Activated CD4-positive, CD25-positive, alpha-beta regulatory T cell treated with anti-CD3 and anti-CD28 coated beads, Interleukin-2, amount 50 U/mL, for 24 hours (primary cell): ENCODE data around the gene CHTOP.
"Not testable (repeated sequence)": the region's sequence is repeated elsewhere in the genome, so short reads cannot be mapped to it uniquely, and the experiment has no call there.

Source experiments
- ATAC-seq, 2 donors: fragments of 150-1000 bp; cut with Tn5 transposase; one replicate each; pipeline ENCODE4 v1.10.0; 2021; ENCODE audit warnings: mild to moderate bottlenecking in 1 of 2, moderate library complexity in 1 of 2

Gene CHTOP

DNA sequence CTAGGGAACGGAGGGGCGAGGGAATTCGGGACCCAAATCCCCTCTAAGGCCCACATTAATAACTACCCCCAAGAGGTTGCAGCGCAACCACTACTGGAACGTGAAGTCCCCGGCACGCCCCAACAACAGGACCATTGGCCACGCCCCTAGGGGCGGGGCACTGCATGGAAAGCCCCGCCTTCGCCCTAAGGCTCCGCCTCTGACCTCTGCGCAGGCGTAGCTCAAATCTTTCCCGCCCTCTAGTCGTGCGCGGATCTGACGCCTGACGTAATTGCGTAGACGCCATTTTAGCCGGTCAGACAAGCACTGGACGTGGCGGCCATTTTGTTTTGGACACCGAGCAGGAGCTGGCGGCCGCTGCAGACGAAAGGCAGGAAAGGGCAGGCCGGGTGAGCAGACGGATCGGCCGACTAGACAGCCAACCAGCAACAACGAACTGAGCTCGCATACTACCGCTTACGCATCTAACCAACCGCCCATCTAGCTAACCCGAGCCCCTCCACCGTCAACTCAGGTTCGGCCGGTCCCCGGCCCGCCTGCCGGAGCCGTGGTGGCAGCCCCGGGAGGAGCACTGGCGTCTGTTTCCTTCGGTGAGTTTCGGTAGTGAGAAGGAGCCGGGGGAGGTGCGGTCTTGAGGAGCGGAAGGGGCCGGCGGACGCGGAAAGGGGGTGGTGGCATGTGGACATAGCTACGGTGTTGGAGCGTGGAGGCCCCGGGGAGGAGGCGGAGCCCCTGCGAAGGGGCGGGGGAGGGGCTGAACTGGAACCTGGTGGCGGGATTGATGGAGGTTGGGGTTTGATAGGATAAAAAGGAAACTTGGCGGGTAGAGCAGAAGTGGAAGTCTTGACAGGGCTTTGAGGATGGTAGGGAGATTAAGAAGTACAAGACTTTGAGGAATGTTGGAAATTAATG, at the start of gene CHTOP:
Gene CHTOP (plus strand): TSS at position 313 of the 912 bp plus-strand sequence. CDS start 2,523 bp downstream, outside the sequence.
- ATAC-seq: peak; percentile 86 to 89

GRCh38 chr1:153585006-153585405, 48.9 kb upstream of the CHTOP start:
- ATAC-seq: no peak

DNA sequence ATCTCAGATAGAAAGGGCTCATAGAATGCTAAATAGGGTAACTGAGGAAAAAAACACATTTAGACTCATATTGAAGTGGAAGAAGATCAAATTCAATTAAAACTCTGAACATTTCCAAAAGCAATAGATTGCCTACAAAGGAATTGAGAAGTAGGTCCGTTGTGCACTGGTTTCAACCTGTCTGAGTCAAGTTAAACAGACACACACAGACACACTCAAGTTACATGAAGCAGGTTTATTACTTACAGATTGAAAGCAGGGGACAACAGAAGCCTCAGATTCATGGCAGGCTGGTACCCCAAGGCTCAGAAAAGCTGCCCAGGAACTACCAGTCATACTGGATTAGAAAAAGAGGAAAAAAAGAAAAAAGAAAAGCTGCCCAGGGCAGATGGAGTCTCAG, 47.5 kb upstream of the CHTOP start:
- ATAC-seq: no peak

DNA sequence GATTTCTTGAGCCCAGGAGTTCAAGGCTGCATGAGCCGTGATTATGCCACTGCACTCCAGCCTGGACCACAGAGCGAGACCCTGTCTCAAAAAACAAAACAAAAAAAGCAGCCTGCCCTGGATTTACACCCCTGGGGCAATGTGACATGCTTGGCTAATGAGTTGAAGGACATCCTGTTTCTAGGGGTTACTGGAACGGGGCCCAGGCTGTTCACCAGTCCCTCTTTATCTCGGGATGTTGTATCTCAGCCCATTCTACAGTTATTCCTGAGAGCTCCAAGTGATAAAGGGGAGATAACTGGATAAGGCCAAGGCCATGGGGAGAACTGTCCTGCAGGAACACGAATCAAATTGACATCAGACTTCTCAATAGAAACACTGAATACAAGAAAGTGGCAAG, 46.6 kb upstream of the CHTOP start:
- no peak for ATAC-seq

GRCh38 chr1:153588033-153588432, 45.8 kb upstream of the CHTOP start:
- ATAC-seq: not testable (repeated sequence)

- ATAC-seq: no peak
Measured at GRCh38 chr1:153588482-153588881, 45.4 kb upstream of the CHTOP start.

GRCh38 chr1:153592748-153593147, 41.1 kb upstream of the CHTOP start:
- ATAC-seq: no peak

DNA sequence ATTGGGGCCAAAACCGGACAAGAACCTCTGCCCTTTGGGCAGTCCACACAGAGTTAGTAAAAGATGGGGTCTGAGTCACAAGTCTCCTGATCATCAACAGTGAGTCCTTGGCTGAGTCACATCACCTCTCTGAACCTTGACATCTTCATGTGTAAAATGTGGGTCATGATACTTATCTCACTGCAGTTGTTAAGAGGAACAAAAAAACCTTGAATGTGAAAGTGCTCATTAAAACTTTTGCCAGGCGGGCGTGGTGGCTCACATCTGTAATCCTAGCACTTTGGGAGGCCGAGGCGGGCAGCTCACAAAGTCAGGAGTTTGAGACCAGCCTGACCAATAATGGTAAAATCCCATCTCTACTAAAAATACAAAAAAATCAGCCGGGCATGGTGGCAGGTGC, 36.7 kb upstream of the CHTOP start:
- peak; percentile 87 to 98 for ATAC-seq

- ATAC-seq: peak; percentile 72 to 83
Measured at GRCh38 chr1:153598309-153599172, 35.3 kb upstream of the CHTOP start.

DNA sequence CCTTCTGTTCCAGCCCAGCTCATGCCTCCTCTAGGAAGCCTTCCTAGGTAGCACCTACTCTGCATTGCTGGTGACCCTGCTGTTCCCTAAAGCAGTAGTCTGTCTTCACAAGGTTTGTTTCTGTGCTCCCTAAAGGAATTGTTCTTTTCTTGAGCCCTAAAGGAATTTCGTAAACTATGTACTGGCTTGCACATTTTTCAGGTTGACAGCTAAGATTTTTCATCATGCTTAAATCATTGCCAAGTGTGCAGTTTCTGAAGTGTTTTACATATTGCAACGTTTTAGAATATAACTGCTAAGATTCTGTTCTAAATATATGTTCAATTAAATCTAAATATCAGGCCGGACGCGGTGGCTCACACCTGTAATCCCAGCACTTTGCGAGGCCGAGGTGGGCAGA, 34.0 kb upstream of the CHTOP start:
- ATAC-seq: no peak

GRCh38 chr1:153602749-153603148, 31.1 kb upstream of the CHTOP start:
- ATAC-seq: no peak

DNA sequence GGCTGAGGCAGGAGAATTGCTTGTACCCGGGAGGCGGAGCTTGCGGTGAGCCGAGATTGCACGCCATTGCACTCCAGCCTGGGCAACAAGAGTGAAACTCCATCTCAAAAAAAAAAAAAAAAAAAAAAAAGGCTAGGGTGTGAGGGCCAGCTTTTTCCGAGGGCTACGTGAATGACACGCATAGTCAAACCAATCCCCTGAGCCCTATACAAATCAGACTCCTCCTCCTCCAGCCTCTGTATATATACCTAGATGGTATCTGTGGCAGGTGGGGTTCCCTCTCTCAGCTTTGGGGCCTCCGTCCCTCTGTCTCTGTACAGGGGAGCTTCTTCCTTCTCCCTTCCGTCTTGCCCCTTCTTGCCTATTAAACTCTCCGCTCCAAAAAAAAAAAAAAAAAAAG, 27.7 kb upstream of the CHTOP start:
- ATAC-seq: no peak

GRCh38 chr1:153607381-153607780, 26.5 kb upstream of the CHTOP start:
- no peak for ATAC-seq

GRCh38 chr1:153608089-153608682, 25.7 kb upstream of the CHTOP start:
- ATAC-seq: no peak

GRCh38 chr1:153608742-153609584, 24.9 kb upstream of the CHTOP start:
- ATAC-seq: no peak

DNA sequence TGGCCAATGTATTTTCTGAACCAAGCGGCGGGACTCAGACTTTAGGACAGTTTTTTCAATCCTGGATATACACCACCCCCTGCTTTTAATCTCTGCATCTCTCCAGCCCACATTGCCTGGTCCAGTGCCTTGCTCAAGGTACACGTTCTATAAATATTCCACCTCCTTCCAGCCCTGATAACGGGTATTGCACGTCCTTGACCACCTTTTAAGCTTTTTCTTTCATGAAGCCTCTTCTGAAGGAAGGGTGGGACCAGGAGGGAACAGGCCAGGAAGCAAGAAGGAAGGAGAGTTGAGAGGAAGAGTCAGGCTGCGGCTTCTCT, 24.3 kb upstream of the CHTOP start:
- ATAC-seq: no peak

DNA sequence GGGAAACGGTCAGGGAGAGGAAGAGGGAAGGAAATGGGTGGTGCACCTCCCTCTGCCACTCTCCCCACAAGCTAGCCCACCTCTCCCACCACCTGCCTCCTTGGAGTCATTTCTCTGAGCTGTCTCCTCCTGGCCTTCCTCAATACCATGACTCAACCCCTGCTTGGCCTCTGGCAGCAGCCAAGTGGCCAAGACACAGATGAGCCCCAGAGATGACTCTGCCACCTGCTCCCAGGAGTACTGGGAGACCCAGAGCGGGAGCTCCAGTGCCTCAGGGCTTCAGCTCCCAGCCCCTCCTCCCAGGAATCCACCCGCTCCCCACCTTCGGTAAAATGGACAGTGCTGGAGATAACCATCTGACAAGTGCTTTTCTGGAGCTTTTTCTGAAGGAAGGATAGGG, 23.5 kb upstream of the CHTOP start:
- no peak for ATAC-seq

- ATAC-seq: no peak
Measured at GRCh38 chr1:153610811-153611301, 23.0 kb upstream of the CHTOP start.

DNA sequence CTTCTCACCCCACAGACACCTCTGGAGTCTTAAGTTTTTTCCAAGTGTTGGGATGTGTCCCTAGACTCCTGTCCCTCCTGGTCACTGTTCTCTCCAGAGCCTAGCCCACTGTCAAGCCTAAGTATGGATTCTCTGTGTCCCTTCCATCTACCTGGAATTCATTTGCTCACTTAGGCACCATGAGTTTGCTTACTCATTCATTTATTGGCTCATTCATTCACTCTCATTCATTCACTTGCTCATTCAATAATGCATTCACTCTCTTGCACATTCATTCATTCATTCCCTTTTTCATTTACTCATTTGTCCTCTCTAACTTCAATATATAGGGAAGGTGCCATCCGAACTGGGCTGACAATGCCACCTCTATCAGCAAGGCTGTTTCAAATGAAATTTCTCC, 22.5 kb upstream of the CHTOP start:
- no peak for ATAC-seq

DNA sequence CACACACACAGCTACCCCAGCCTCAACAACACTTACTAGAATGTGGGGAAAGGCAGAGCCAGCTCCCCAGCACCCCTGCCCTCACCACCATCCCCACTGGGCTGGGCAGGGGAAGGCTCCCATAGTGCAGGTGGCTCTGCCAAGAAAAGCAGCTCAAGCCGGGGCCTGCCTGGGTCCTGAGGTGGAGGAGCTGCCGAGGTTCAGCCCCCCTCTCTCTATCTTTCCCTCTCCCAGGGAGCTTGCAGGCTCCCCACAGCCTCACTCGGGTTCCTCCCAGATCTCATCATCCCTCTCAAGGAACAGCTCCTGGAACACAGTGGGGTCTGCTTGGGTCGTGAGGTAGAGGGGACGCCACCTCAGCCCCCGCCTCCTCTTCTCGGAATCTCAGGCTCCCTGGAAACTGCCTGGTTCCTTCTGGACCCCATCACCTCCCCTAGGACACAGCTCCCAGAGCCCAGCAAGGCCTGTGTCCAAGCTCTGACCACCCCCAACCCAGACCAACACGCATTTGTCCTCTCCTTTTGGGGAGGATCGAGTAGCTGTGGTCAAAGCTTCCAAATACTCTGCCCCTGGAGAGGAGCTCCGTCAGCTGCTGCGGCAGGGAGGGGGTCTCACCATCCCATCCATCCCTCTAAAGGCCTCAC, 21.6 kb upstream of the CHTOP start:
- no peak for ATAC-seq

DNA sequence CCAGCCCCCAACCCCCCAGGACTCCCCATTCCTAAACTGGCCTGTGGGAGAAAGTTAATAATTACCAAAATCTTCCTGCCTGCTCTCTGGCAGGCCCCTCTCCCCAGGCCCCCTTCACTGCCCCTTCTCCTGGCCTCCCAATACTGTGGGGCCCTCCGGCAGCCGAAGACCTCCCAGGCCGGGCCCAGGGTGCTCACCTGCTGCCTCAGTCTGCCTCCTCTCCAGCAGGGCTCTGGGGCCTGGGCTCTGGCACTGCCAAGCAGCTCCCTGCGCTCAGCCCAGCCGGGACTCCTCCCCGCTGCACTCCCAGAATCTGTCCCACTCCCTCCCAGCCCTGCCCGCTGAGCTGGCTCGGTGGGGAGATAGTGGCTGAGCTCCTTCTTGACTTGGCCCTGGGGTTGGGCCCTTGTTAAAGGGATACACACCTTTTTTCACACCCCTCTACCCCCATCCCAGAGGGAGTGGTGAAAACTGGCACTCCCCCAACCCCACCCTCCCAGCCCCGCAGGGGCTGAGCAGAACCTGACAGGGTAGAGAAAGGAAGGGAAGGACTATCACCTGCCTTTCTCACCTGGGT, 21.0 kb upstream of the CHTOP start, which contains the start of gene S100A16:
Gene S100A16 (minus strand): TSS at position 383 of the 577 bp plus-strand sequence. CDS start 4,986 bp downstream, outside the sequence.
- no peak for ATAC-seq
